Amygdala (tissue), 56 donors: ENCODE measurements around the gene AKT3.
"Not testable (repeated sequence)": the region's sequence is repeated elsewhere in the genome, so short reads cannot be mapped to it uniquely, and the experiment has no call there.

Experiments used
- DNase-seq, 56 donors: peaks; one replicate each; lab custom pipeline; 2025; lab: John Stamatoyannopoulos, UW

Gene AKT3

DNA sequence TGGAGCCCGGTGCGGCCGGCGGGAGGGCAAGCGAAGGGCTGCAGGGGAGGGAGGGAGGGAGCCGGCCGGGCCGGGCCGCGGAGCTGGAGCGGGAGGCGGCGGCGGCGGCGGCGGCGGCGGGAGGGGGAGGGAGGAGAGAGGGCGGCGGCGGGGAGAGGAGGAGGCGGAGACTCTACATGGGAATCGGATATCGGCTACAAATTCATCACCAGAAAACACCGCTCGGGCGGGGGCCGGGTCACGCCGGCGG lies at the start of gene AKT3:
Gene AKT3, minus strand, starts transcription at position 42 of the 250 bp plus-strand sequence. CDS start 7,073 bp downstream, outside the sequence.
- DNase-seq: peak in 52 of 56 donors; percentile 35 to 95 (median 83)

DNA sequence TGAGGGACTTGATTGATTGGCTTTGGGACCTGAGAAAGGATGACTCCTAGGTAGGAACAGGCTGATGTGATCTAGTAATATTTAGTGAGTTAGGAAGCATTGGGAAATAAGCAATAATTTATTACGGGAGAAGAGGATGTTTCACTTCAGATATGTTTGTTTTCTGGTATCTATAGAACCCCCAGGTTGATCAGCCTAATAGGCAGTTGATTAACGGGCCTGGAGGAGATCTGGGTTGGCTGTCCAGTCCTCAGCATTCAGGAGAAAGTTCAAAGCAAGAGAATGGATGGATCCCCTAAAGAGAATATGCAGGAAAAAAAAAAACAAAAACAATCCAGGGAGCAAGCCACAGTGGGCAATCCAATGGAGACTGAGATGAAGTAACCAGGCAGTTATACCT lies 48.2 kb upstream of the AKT3 start:
- no peak for DNase-seq

DNA sequence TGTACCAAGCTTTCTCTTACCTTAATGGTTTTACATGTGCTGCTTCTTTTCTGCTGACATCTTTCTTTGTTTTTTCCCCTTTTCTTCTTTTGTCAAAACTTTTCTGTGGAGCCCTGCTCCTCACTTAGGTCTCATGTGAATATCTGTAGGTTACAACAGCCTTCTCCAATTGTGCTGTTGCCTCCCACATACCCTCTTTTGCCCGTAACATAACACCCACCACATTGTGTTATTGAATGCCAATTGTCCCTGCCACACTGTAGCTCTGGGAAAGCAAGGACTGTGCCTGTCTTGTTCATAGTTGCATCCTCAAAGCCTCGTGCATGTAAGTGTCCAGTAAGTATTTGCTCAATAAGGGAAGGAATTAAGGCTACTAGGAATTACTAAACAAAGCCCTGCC lies 46.3 kb upstream of the AKT3 start:
- DNase-seq: no peak

DNA sequence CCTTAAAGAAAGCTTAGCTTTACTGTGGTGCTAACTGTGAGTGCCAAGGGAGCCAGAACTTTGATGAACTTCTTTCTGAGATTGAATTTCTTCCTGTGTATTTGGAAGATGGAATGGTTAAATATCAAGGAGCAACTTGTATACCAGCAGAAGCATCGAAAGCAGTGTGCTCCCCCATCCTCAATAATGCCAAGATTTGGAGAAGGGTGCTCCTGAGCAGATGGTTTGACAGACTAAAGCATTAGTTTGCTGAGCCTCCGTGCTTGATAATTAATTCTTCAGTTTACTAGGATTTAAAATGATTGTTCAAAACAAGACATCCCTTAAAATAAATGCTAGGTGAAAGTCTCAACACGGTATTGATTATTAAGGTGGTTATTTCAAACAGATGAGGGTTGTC lies 42.4 kb upstream of the AKT3 start:
- DNase-seq: no peak

DNA sequence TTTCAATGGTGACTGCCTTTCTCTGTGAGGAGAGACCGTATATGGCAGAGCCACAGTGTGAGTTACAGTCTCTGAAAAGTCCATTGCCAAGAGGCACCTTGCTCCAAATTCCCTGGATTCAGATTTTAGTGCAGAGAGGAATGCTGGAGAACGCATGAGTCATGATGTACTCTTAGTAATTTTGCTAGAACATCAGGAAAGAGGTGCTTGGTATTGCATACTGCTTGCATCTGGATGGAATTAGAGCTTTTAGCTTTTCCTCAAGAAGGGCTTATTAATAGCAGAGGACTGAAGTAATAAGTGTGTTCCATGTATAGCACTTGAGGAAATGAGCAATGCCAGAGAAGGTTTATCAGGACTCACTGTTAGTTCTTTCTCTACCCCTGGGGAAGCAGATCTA lies 40.5 kb upstream of the AKT3 start:
- no peak for DNase-seq

DNA sequence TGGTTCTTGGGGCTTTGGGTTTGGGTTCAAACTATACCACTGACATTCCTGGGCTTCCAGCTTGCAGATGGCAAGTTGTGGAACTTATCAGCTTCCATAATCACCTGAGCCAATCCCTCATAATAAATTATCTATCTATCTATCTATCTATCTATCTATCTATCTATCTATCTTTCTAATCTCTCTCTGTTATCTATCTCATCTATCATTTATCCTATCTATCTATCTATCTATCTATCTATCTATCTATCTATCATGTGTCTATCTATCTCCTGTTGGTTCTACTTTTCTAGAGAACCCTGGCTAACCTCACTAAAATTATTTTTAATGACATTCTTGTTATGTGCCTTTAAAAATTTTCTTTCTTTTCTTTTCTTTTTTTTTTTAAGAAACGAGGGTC lies 35.8 kb upstream of the AKT3 start:
- no peak for DNase-seq

DNA sequence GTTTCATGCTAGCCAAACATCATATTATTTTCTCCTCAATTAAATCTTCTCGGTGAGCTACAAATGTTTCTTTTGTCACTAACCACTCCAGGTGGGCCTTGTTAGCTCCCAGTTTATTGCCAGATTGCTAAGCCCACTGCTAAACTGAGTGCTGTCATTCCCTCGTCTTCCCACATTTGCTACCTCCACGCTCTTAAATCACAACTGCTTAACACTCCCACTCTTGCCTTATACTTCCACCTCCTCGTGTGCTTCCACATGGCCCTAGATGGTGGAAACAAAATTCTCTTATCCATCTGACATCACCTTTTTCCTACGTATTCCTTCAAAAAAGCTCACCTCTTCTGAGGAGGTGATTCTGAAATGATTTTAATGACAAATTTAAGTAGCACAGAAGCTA lies 34.6 kb upstream of the AKT3 start:
- peak in 1 of 56 donors; percentile 9 for DNase-seq

DNA sequence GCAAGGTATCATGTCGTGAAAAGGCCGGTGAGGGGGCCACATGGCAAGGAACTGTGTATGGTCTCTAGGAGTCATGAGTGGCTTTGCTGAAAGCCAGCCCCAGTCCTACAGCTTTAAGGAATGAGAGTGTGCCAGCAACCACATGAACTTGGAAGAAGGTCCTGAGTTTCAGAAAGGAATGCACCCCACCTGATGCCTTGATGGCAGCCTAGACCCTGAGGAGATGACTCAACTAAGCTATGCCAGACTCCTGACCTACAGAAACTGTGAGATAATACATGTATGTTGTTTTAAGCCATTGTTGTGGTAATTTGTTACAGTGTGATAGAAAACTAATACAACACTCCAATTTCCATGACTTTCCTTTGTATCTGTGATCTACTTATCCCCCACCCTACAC lies 33.5 kb upstream of the AKT3 start:
- no peak for DNase-seq

DNA sequence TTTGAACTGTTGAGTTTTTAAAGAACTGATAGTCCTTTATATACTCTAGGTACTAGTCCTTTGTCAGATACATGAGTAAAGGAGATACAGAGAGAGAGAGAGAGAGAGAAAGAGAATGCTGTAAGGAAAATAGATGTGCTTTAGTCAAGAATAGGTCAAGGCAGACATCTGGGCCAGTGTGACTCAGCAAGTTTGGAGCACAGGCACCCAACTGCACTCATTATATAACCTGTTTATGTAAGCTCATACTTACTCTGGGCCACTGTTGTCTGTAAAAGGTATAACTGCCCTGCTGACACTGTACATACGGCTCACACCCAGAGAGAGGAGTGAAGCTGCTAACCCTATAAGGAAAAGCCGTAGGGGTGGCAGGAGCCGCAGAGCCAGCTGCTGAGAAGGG lies 32.2 kb upstream of the AKT3 start:
- no peak for DNase-seq

DNA sequence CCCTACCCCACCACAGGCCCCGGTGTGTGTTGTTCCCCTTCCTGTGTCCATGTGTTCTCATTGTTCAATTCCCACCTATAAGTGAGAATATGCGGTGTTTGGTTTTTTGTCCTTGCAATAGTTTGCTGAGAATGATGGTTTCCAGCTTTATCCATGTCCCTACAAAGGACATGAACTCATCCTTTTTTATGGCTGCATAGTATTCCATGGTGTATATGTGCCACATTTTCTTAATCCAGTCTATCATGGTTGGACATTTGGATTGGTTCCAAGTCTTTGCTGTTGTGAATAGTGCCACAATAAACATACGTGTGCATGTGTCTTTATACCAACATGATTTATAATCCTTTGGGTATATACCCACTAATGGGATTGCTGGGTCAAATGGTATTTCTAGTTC lies 27.0 kb upstream of the AKT3 start:
- DNase-seq: not testable (repeated sequence)

DNA sequence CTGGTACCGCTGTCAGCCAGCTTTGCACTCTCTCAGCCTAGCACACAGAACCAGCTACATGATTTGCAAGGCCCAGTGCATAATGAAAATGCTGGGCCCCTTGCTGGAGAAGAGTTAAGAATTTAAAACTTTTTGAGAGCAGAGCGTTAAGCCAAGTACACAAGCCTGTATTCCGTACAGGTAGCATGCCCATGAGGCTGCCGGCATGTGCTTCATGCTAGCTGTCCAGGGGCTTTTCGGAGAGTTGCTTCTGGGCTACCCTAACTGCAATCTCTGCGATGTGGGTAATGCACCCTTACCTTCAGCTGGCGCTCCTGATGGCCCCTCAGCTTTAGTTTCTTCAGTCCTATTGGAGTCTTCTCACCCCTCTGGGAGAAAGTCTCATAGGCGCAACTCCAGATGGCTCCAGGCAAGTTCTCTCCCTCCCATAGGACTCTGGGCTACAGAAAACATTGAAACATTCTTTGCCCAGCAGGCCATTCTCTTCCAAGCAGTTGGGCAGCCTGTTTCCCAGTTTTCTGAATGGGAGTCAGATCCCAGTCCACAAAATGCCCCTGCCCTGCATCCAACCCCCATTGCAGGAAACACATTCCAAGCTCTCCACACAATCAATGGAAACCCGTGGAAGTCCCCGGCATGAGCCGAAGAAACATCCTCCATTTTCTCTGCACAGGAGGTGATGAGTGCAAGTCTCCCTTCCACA lies 5.7 kb upstream of the AKT3 start:
- DNase-seq: peak in 5 of 56 donors; percentile 1 to 10 (median 2)

DNA sequence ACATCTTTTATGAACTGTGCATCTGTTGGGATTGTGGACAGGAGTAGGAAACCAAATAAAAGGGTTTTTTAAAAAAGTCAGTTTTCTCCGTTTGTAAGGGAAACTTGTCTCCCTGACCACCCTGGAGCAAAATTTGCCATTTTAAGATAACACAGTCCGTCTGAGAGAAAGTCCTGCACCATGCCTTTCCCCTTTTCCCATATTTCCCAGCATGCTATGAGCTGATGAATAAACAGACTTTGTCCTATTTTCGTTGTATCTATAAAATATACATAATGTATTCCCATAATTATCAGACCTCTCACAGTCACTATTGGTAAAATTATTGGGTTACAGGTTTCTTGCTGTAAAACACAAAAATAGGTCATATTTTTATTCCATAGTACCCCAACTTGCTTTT lies 1.7 kb upstream of the AKT3 start:
- no peak for DNase-seq

DNA sequence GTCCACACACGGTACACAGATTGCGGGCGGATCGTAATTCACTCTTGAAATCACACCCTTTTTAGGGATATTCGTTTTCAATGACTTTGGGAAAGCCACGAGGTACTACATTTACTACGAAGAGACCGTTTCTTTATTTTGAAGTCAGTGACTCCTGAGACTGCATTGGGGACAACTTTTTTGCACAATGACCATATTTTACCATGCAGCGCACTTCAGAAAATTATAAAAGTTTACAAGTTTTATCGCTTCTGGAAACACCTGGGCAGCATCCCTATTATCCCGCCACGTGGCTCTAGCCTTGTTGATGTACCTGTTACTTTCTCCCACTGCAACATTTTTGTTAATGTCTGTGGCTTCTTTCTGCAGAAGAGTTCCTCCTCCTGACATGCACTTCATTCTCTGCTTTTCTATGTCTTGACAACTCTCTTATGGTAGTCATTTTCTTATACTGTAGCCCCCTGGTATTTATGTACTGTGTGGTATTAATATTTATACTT lies 1.3 kb upstream of the AKT3 start:
- DNase-seq: peak in 1 of 56 donors; percentile 36

DNA sequence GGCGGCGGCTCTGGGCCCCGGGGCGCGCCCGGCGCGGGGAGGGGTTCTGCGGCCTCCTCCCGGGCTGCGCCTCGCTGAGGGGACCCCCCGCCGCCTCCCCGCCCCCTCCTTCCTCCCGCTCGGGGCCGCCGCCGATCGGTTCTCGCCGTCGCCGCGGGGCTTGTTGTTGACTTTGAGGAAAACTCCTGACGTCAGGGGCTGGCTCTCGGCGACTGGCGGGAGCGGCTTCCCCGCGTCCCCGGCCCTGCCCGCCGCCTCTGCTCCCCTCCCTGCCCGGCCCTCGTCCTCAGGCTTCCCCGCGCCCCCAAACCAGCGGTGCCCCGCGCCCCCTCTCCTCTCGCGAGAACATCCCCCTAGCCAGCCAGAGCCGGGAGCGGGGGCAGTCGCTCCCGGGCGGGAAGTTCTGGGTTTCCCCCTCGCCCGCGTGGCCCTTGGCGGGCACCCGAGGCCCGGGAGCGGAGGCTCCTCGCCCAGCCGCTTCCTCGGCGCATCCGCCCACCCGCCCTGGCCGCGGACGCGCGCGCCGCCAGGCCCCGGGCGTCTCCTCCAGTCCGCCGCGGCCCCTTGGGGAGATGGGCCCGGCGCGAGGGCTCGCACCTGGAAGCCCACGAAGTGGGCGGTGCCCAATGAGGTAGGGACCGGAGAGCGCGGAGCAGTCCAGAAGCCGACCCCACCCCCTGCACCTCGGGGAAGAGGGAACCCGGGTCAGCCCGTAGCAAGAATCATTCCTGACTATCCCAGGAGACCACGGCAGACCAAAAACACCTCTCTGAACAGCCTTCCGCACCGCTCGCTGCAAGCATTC lies 611 bp upstream of the AKT3 start:
- peak; percentile 8 to 95 (median 82) for DNase-seq

DNA sequence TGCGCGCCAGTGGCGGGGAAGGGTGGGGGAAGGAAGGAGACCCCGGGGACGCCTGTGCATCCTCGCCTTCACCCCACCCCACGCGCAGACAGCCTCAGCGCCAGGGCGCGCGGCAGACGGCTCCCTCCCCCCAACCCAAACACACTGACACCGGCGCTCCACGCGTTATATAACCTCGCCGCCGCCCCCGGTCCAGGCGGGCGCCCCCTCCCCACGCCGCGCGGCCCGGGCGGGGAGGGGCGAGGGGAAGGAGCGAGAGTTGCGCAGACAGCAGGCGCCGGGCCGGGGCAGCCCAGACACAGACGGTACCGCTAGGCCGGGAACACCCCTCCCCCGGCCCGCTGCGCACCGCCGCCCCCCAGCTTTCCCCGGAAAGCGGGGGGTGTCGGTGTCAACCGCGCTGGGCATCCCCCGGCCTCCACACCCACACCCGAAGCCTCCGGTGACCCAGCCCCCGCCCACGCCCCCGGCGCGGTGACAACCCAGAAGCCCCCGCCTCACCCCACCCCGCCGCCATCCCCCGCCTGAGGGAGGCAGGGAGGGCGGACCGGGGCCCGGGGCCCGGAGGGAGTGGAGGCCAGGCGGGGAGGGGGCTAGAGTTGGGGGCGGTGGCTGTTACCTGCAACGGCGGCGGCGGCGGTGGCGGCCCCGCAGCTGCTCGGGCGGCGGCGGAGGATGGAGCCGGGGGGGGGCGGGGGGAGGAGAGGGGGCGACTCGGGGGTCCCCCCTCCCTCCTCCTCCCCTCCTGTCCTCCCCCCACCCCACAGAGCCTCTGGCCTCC lies 432 bp downstream of the AKT3 start:
- peak in 47 of 56 donors; percentile 5 to 88 (median 66) for DNase-seq

DNA sequence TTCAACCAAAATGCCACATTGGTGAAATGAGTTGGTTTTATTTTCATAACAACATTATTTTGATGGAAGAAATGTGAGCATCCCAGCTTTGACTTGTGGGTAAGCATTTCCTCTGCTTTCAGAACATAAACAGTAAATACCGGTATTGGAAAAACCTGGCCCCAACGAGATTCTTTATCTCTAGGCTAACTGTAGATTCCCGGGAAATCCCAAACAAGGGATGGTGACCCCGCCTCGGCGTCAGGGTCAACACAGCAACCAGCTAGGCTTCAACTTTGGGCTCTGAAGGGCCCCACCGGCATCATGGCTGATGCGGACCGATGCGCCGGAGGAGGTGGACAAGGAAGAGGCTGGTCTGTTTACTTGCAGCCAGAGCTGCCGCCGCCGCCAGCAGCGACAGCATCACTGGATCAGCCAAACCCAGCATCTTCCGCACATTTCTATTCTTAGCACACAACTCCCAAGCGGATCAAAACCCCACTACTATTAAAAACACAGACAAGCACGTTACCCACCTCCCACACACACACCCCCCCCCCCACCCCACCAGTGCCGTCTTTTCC lies 1.1 kb downstream of the AKT3 start:
- peak in 50 of 56 donors; percentile 9 to 88 (median 68) for DNase-seq

DNA sequence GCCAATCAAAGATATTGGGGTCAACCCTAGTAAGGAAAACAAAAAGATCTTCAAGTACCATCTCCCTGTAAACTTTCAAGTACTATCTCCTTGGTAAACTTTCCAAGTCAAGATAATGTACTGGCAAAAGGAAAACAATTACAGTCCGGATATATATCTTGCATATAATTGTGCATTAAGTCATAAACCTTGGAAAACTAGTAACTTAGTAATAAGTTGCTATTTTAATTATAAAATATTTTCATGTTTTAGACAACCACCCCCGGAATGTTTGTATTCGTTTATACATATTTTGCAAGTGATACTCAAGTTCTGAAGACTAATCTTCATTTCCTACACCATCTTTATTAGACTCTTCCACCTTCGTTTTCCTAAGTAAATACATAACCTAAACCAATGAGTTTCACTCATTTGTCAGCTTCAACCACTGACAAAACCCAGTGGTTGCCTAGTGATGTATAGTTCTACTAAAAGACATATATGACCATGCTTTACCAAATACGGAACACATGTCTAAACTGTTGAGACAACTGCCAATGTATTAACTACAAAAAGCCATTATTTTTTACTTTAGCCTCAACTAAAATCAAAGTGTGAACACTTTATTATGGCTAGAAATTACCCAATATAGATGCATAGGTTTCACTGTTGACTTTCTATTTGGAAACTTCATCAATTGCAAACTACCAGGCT lies 1.7 kb downstream of the AKT3 start:
- DNase-seq: no peak

DNA sequence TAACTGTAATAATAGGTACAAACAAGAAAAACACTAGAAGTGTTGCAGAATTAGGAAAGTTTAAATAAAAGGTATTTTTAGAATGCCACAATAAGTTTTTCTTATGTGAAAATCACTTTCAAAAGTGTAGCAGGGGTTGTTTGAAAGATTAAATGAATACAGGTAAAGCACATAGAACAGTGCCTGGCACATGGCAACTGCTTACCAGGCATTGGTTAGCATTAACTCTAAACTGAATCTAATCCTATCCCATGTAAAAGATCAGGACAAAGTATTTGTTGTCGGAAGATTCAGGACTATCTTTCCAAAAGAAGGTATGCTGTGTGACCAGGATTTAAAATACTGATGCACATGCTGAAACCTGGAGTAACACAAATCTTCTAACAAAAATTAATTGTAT lies 3.3 kb downstream of the AKT3 start:
- DNase-seq: no peak

DNA sequence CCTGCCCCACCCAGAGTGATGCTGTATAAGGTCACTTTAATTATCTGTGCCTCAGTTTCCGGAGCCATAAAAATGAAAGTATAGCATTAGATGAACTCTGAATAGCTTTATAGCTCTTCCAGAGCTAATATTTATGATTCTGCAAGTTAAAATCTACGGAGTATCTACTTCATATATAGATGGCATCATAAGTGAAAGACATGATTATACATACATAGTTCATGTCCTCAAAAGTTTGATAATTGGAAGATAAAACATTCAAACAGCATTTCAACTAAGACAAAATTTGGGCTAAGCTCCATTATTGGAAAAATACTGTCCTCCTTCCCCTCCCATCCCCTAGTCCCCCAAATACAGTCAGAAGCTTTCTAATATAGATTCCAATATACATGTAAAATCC lies 4.2 kb downstream of the AKT3 start:
- DNase-seq: no peak

DNA sequence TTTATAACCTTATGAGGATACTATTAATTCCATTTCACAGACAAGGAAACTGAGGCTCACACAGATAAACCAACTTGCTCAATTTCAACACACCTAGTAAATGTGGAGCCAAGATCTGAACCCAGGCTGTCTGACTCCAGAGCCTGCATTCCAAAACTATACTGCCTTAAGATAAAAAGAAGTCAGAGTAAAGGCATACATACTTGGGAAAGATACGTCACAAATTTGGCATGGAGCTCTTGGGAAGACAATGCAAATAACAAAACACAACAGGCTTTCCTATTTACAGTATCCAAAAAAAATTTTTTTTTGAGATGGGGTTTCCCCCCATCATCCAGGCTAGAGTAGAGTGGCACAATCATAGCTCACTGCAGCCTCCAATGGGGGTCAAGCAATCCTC lies 5.9 kb downstream of the AKT3 start:
- DNase-seq: no peak
